Subcutaneous abdominal adipose tissue (tissue), 5 donors: ENCODE data around the gene STRBP.

Experiments used
- H3K27ac ChIP-seq: one replicate; pipeline ENCODE4 v1.7.0; 2013; ENCODE audit warnings: low read depth, mild to moderate bottlenecking, inconsistent platforms, low read length, moderate library complexity
- H3K27me3 ChIP-seq, 5 donors: one replicate each; pipeline ENCODE4 v1.7.0; 2013; ENCODE audit warnings: low read length in 5 of 5, inconsistent platforms in 1 of 5; ENCODE audit not compliant: control insufficient read depth in 5 of 5, insufficient read depth in 4 of 5
- H3K36me3 ChIP-seq, 5 donors: one replicate each; pipeline ENCODE4 v1.7.0; 2013; ENCODE audit warnings: low read length in 5 of 5; ENCODE audit not compliant: control insufficient read depth in 5 of 5, insufficient read depth in 5 of 5
- H3K4me1 ChIP-seq, 5 donors: one replicate each; pipeline ENCODE4 v1.7.0; 2013; ENCODE audit warnings: low read length in 5 of 5, mild to moderate bottlenecking in 3 of 5, moderate library complexity in 1 of 5; ENCODE audit not compliant: control insufficient read depth in 5 of 5, insufficient read depth in 5 of 5
- H3K4me3 ChIP-seq, 5 donors: one replicate each; pipeline ENCODE4 v1.7.0; 2013; ENCODE audit warnings: low read length in 5 of 5, low read depth in 1 of 5
- H3K9ac ChIP-seq, 5 donors: one replicate each; pipeline ENCODE4 v1.7.0; 2013; ENCODE audit warnings: low read length in 5 of 5, mild to moderate bottlenecking in 4 of 5, moderate library complexity in 3 of 5
- H3K9me3 ChIP-seq, 5 donors: one replicate each; pipeline ENCODE4 v1.7.0; 2013; ENCODE audit warnings: low read length in 5 of 5; ENCODE audit not compliant: control insufficient read depth in 5 of 5
- donor health status: healthy.
- donor health status: healthy.
- donor health status: healthy.
- donor health status: healthy.
- donor health status: healthy.

Gene STRBP

DNA sequence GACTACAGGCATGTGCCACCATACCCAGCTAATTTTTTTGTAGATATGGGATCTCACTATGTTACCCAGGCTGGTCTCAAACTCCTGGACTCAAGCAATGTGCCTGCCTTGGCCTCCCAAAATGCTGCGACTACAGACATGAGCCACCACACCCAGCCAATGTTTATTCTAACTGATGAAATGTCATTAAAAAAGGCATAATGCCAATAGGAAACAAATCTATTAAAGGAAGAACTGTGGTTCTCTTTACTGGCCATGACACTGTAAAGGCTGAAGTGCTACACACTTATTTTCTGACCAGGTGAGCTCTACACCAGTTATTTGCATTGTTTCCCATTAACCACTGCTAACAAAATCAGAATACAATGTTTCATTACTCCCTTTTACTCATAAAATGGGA lies 106.0 kb downstream of the STRBP start:
- H3K4me3 ChIP-seq, result no peak overlapping the region
- peaks cover 0 to 4% (median 0%) of the 10 kb centered on the region in 5 donors for H3K4me1 ChIP-seq
- H3K27ac ChIP-seq, result no peak overlapping the region
- peaks cover 0 to 10% (median 4%) of the 10 kb centered on the region in 5 donors for H3K36me3 ChIP-seq
- no peaks in the 10 kb centered on the region for H3K9me3 ChIP-seq
- no peaks in the 10 kb centered on the region for H3K27me3 ChIP-seq
- no peak overlapping the region for H3K9ac ChIP-seq

DNA sequence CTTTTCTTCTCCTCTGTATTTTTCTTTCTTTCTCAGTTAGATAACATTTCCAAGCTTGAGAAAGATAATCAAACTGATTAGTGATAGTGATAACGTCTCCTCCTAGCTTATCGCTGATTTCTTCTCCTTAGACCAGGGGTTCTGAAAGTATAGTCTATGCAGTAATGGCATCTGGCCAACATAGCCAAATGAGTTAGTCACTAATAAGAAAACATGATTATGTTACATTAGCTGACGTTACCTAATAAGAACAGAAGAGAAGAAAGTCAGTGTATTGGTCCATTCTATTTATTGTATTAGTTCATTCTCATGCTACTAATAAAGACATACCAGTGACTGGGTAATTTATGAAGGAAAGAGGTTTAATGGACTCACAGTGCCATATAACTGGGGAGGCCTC lies 111.2 kb downstream of the STRBP start:
- no peak overlapping the region for H3K9ac ChIP-seq

DNA sequence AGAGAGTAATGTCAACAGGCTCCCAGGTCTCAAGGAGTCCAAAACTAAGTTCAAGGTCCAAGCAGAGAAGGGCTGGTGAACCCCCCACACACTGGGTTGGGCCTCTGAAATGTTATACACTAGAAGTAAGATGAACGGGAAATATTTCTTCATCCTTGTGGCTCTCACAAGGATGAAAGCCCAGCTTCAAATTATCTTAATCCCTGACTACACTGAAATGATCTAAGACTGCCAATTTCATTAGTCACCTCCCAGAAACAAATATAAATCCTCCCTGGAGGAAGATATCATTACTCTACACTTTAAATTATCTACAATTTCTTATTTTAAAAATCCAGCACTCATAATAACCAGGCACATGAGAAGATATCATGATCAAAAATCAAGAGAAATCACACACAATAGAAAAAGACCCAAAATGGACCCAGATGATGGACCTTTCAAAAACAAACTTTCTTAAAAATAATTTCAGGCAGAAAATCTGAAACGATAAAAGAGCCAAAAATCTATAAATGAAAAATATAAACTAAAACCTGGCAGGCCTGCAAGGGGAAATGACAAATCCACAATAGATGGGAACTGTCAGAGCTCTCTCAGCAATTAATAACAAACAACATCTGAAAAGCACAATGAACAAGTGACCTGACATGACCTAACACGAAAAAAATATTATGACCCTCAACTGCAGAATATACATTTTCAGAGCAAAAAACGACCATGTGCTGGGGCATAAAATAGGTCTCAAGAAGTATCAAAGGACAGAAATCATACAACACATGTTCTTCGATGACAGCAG lies 117.5 kb downstream of the STRBP start:
- Histone ChIP-seq H3K9ac (no peak overlapping the region), H3K4me3 (no peak overlapping the region), H3K4me1 (no peaks in the 10 kb centered on the region), H3K27ac (no peak overlapping the region), H3K27me3 (no peaks in the 10 kb centered on the region), H3K36me3 (peaks cover 0 to 19% (median 0%) of the 10 kb centered on the region in 5 donors), H3K9me3 (no peaks in the 10 kb centered on the region)

More for the DNA sequence above, 111.2 kb downstream of the STRBP start:
- Histone ChIP-seq H3K27me3 (no peaks in the 10 kb centered on the region), H3K4me1 (peaks cover 0 to under 1% (median 0%) of the 10 kb centered on the region in 5 donors), H3K36me3 (peaks cover 0 to 36% (median 7%) of the 10 kb centered on the region in 5 donors), H3K9me3 (no peaks in the 10 kb centered on the region), H3K4me3 (no peak overlapping the region), H3K27ac (no peak overlapping the region)

DNA sequence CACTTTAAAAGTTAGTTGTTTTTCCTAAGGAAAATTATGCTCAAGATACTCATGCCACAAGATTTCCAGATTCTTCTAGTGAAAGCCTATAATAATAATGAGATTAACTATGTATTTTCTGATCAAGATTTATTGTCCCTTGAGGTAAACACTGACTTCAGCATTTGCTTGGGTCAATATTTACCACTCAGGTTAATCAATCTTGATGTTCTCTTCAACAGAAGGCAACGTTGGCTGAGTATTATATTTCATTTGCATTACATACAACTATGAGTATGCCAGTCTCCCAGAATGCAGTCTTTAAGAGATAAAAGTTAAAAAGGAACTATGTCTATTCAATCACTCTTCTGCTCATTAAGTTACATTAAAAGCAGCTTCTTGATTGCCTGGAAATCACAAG lies 119.3 kb downstream of the STRBP start:
- Histone ChIP-seq H3K36me3 (peaks cover 0 to 6% (median 0%) of the 10 kb centered on the region in 5 donors), H3K9ac (no peak overlapping the region), H3K9me3 (no peaks in the 10 kb centered on the region), H3K27me3 (no peaks in the 10 kb centered on the region), H3K4me1 (no peaks in the 10 kb centered on the region), H3K27ac (no peak overlapping the region), H3K4me3 (no peak overlapping the region)

DNA sequence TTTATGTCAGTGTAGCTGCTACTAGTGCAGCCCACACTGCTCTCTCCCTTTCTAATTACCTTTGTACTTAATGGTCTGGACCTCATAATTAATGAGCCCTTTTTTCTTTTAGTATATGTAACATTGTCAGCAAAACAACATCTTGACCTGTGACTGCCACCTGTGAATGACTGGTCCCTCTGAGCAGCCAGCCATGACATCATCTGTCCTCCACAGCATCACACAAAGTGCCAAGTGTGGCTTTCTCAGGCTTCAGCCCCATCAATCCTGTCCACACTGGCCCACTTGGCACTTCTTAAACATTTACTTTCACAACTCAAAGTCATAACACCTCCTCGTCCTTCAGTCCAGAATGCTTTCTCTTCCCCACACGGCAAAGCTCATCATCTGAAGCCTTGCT lies 130.2 kb downstream of the STRBP start:
- H3K9ac ChIP-seq, result no peak overlapping the region
- peaks cover 0 to 5% (median 0%) of the 10 kb centered on the region in 5 donors for H3K36me3 ChIP-seq
- no peaks in the 10 kb centered on the region for H3K9me3 ChIP-seq
- H3K27me3 ChIP-seq, result no peaks in the 10 kb centered on the region
- H3K27ac ChIP-seq, result no peak overlapping the region
- H3K4me1 ChIP-seq, result no peaks in the 10 kb centered on the region
- H3K4me3 ChIP-seq, result no peak overlapping the region

DNA sequence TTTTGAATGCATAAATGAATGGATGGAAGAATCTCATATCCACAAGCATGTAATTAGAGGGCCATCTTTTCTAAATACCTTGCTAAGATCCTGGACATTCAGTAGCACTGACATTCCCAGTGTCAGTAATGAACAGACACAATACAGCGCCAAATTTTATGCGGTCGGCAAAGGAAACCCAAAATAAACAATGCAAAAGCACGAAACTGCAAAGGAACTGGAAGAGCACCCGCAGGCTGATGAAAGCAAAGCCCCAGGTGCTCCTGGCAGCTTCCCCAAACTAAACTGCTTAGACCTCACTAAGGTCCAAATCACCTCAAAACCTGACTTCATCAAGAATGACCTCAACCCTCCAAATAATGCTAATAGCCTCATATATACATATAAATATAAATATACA lies 133.0 kb downstream of the STRBP start:
- no peak overlapping the region for H3K4me3 ChIP-seq
- peaks cover 4 to 18% (median 7%) of the 10 kb centered on the region in 5 donors for H3K36me3 ChIP-seq
- no peak overlapping the region for H3K27ac ChIP-seq
- no peaks in the 10 kb centered on the region for H3K27me3 ChIP-seq
- H3K4me1 ChIP-seq, result no peaks in the 10 kb centered on the region
- H3K9ac ChIP-seq, result no peak overlapping the region
- no peaks in the 10 kb centered on the region for H3K9me3 ChIP-seq

DNA sequence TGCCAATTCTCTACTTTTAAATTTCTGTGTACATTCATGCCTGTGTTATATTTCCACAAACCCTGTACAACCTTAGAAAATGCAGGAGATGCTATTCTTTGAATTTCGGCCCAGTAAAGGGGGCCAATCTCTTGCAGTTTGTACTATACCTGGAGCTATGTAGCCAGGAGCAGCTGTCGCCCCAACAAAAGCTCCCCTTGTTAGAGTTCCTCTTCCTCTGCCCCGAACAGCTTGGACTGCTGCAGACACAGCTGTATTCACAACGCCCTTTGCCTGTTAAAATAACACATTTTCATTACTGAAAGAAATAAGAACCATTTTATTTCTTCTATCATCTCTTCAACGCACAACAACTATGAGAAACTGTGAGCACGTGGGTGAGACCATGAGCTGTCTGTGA lies 135.7 kb downstream of the STRBP start:
- H3K4me1 ChIP-seq, result peaks cover 0 to 4% (median 0%) of the 10 kb centered on the region in 5 donors
- H3K9me3 ChIP-seq, result no peaks in the 10 kb centered on the region
- no peaks in the 10 kb centered on the region for H3K27me3 ChIP-seq
- H3K9ac ChIP-seq, result no peak overlapping the region
- H3K4me3 ChIP-seq, result no peak overlapping the region
- peaks cover 4 to 18% (median 9%) of the 10 kb centered on the region in 5 donors for H3K36me3 ChIP-seq
- no peak overlapping the region for H3K27ac ChIP-seq

DNA sequence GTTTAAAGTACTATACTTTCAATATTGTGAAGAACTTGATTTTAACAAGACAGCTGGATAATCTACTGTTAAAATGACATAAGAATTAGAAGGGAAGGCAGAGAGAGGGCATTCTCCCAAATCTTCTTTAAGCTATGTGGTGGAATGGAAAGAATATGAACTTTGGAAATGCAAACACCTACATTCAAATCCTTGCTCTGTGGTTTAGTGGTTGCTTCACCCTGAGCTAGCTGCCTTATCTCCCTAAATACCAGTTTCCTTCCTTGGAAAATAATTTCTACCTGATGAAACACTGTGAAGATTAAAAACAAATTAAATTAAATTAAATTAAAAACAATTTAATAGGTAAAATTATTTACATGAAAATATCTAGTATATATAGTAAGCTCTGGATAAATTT lies 136.4 kb downstream of the STRBP start:
- no peaks in the 10 kb centered on the region for H3K9me3 ChIP-seq
- peaks cover 4 to 18% (median 9%) of the 10 kb centered on the region in 5 donors for H3K36me3 ChIP-seq
- H3K4me3 ChIP-seq, result no peak overlapping the region
- H3K27ac ChIP-seq, result no peak overlapping the region
- H3K9ac ChIP-seq, result no peak overlapping the region
- peaks cover 0 to 4% (median 0%) of the 10 kb centered on the region in 5 donors for H3K4me1 ChIP-seq
- H3K27me3 ChIP-seq, result no peaks in the 10 kb centered on the region

DNA sequence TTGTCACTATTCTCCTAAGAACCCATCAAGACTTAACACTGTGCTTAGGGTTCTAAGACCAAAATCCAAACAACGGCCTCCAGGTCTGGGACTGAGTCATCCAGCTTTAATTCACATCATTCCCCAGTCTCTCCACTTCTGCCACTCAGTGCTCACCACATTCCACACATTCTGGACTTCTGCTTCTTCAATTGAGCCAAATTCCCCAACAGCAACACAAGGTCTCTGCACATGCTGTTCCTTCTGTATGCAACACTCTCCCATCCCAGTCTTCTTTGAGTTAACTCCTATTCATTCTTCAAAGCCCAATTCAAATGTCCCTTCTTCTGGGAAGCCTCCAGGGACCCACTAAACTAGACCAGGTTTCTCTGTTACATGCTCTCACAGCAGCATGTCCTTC lies 137.1 kb downstream of the STRBP start:
- Histone ChIP-seq H3K36me3 (peaks cover 4 to 18% (median 9%) of the 10 kb centered on the region in 5 donors), H3K27me3 (no peaks in the 10 kb centered on the region), H3K9ac (no peak overlapping the region), H3K4me1 (peaks cover 0 to 4% (median 0%) of the 10 kb centered on the region in 5 donors), H3K9me3 (no peaks in the 10 kb centered on the region), H3K27ac (no peak overlapping the region), H3K4me3 (no peak overlapping the region)

DNA sequence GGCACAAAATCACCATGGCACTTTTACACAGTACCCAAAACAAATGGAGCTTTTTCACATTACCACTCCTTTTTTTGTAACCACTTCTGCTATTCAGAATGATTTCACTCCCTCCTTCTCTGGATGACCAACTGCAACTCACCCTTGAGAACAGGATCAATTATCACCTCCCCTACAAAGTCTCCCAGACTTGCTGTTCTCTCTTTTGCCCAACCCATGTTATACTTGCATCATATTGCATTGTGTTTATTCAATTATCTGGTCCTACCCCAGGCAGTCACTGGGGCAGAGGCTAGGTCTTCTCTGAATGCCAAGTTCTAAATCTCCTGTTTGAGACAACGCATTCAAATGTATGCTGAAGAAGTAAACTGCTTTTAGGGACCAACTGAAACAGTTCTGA lies 139.0 kb downstream of the STRBP start:
- no peak overlapping the region for H3K27ac ChIP-seq
- H3K4me1 ChIP-seq, result peaks cover 0 to 4% (median 0%) of the 10 kb centered on the region in 5 donors
- H3K27me3 ChIP-seq, result no peaks in the 10 kb centered on the region
- H3K9ac ChIP-seq, result no peak overlapping the region
- no peaks in the 10 kb centered on the region for H3K9me3 ChIP-seq
- H3K4me3 ChIP-seq, result no peak overlapping the region
- H3K36me3 ChIP-seq, result peaks cover 4 to 13% (median 9%) of the 10 kb centered on the region in 5 donors
